IMR-90 (cell line): Measurements from ENCODE around the gene PET100. TPM values are rescaled to one million over a fixed set of nuclear protein-coding genes. Genes with fewer than 3 reads are reported as not detected.

Experiments used
- ATAC-seq: fragments of 200-7000 bp; cut with Tn5 transposase; 2 replicates; pipeline ENCODE4 v1.9.1; 2020; ENCODE audit warnings: low read depth, mild to moderate bottlenecking, moderate library complexity
- BruUV-seq: library from RNA; stranded (reverse); fragments of 400-500 nt; replicated peaks from 2 replicates; lab custom pipeline; 2021; lab: Mats Ljungman, UMichigan
- CTCF ChIA-PET: fragments of 300-600 bp; formaldehyde crosslinking; extraction: SDS; loops from one replicate; lab custom pipeline; 2021; ENCODE audit warnings: antibody characterized with exemption; lab: Yijun Ruan, JAX
- POLR2A ChIA-PET: fragments of 300-600 bp; sonication (Branson Sonifier 250); formaldehyde crosslinking; loops from one replicate; lab custom pipeline; 2022; ENCODE audit warnings: antibody characterized with exemption; ENCODE audit not compliant: unreplicated experiment; lab: Charles Lee
- DNase-seq: peaks from one replicate; pipeline ENCODE4 v3.0.0; 2013
- H2AFZ ChIP-seq: replicated peaks from 2 replicates; pipeline ENCODE3; 2013; ENCODE audit warnings: low read length, mild to moderate bottlenecking; ENCODE audit not compliant: poor library complexity
- H2AK5ac ChIP-seq: 2 replicates; pipeline ENCODE4 v1.6.1; 2013; ENCODE audit warnings: low read depth, low read length, inconsistent platforms
- H2AK9ac ChIP-seq: replicated peaks from 2 replicates; pipeline ENCODE3; 2013; ENCODE audit warnings: mild to moderate bottlenecking, low read depth, low read length, moderate library complexity; ENCODE audit not compliant: poor library complexity
- H2BK120ac ChIP-seq: 2 replicates; pipeline ENCODE4 v1.6.1; 2013; ENCODE audit warnings: low read depth, low read length, inconsistent platforms
- H2BK15ac ChIP-seq: 3 replicates; pipeline ENCODE4 v1.6.1; 2013; ENCODE audit warnings: low read depth, low read length, inconsistent platforms
- H2BK20ac ChIP-seq: 2 replicates; pipeline ENCODE4 v1.6.1; 2013; ENCODE audit warnings: low read depth, mild to moderate bottlenecking, inconsistent platforms, low read length, moderate library complexity
- H2BK5ac ChIP-seq: 2 replicates; pipeline ENCODE4 v1.6.1; 2013; ENCODE audit warnings: mild to moderate bottlenecking, low read depth, low read length, inconsistent platforms; ENCODE audit not compliant: poor library complexity, severe bottlenecking
- H3K14ac ChIP-seq: replicated peaks from 2 replicates; pipeline ENCODE4 v1.6.1; 2013; ENCODE audit warnings: low read depth, low read length, inconsistent platforms
- H3K18ac ChIP-seq: 2 replicates; pipeline ENCODE4 v1.6.1; 2013; ENCODE audit warnings: low read depth, low read length, control low read depth
- H3K23ac ChIP-seq: 2 replicates; pipeline ENCODE4 v1.6.1; 2013; ENCODE audit warnings: low read depth, low read length, inconsistent platforms
- H3K27ac ChIP-seq: 2 replicates; pipeline ENCODE4 v1.5.1; 2013; ENCODE audit warnings: mild to moderate bottlenecking, control low read depth, low read length; ENCODE audit not compliant: insufficient read depth
- H3K27me3 ChIP-seq: 2 replicates; pipeline ENCODE4 v1.6.1; 2013; ENCODE audit warnings: low read length; ENCODE audit not compliant: control insufficient read depth, insufficient read depth
- H3K36me3 ChIP-seq: 2 replicates; pipeline ENCODE4 v1.6.1; 2013; ENCODE audit warnings: low read length, mixed read lengths; ENCODE audit not compliant: control insufficient read depth, insufficient read depth
- H3K4ac ChIP-seq: 2 replicates; pipeline ENCODE4 v1.6.1; 2013; ENCODE audit warnings: low read depth, low read length, inconsistent platforms
- H3K4me1 ChIP-seq: 2 replicates; pipeline ENCODE4 v1.6.1; 2013; ENCODE audit warnings: low read length, mixed read lengths; ENCODE audit not compliant: control insufficient read depth, insufficient read depth
- H3K4me2 ChIP-seq: 2 replicates; pipeline ENCODE4 v1.6.1; 2013; ENCODE audit warnings: low read depth, mild to moderate bottlenecking, control low read depth, low read length, moderate library complexity
- H3K4me3 ChIP-seq: 2 replicates; pipeline ENCODE4 v1.5.1; 2013; ENCODE audit warnings: low read depth, mild to moderate bottlenecking, control low read depth, low read length, moderate library complexity; ENCODE audit not compliant: insufficient read depth
- H3K56ac ChIP-seq: 2 replicates; pipeline ENCODE4 v1.6.1; 2013; ENCODE audit warnings: low read length, inconsistent platforms; ENCODE audit not compliant: insufficient read depth; ENCODE audit errors: extremely low read depth
- H3K79me1 ChIP-seq, 2 experiments: 2 replicates each; pipeline ENCODE4 v1.6.1; 2013; ENCODE audit warnings: low read length in 2 of 2, inconsistent platforms in 1 of 2, low read depth in 1 of 2
- H3K9ac ChIP-seq: 2 replicates; pipeline ENCODE4 v1.6.1; 2013; ENCODE audit warnings: low read depth, low read length, control low read depth
- H3K9me1 ChIP-seq: 2 replicates; pipeline ENCODE4 v1.6.1; 2013; ENCODE audit warnings: low read length, inconsistent platforms; ENCODE audit not compliant: insufficient read depth
- H3K9me3 ChIP-seq: 2 replicates; pipeline ENCODE4 v1.6.1; 2013; ENCODE audit warnings: low read length; ENCODE audit not compliant: control insufficient read depth, insufficient read depth
- H4K20me1 ChIP-seq: 2 replicates; pipeline ENCODE4 v1.6.1; 2013; ENCODE audit warnings: low read length, inconsistent platforms; ENCODE audit not compliant: insufficient read depth
- H4K5ac ChIP-seq: 2 replicates; pipeline ENCODE4 v1.6.1; 2013; ENCODE audit warnings: mild to moderate bottlenecking, low read depth, low read length, control low read depth
- H4K8ac ChIP-seq, 2 experiments: 2 replicates each; pipeline ENCODE4 v1.6.1; 2013; ENCODE audit warnings: low read depth in 2 of 2, low read length in 2 of 2, control low read depth in 1 of 2, inconsistent platforms in 1 of 2
- H4K91ac ChIP-seq: 2 replicates; pipeline ENCODE4 v1.6.1; 2013; ENCODE audit warnings: low read depth, low read length, inconsistent platforms; ENCODE audit not compliant: insufficient read depth
- CHD1 ChIP-seq: IDR thresholded peaks from 2 replicates; pipeline ENCODE4 v1.6.1; 2012; ENCODE audit warnings: low read depth, low read length, improper control_type of control experiment
- FOS ChIP-seq: fragments of 150-350 bp; IDR thresholded peaks from 2 replicates; pipeline ENCODE4 v1.6.1; 2016; ENCODE audit warnings: low read depth, low read length
- MXI1 ChIP-seq: IDR thresholded peaks from 2 replicates; pipeline ENCODE4 v1.6.1; 2012; ENCODE audit warnings: low read depth, mild to moderate bottlenecking, low read length, moderate library complexity, borderline replicate concordance
- NFE2L2 ChIP-seq: fragments of 150-350 bp; IDR thresholded peaks from 2 replicates; pipeline ENCODE4 v1.6.1; 2016; ENCODE audit warnings: low read depth, mild to moderate bottlenecking, low read length
- POLR2A ChIP-seq: IDR thresholded peaks from 2 replicates; pipeline ENCODE4 v1.6.1; 2012; ENCODE audit warnings: mild to moderate bottlenecking, low read depth, low read length
- USF2 ChIP-seq: fragments of 150-350 bp; IDR thresholded peaks from 2 replicates; pipeline ENCODE4 v1.6.1; 2017; ENCODE audit warnings: mild to moderate bottlenecking, antibody characterized with exemption, low read length, low read depth
- WGBS, 2 experiments: methylation state at CpG; one replicate each; pipeline versions ENCODE4 v1.1.5 to v1.1.7; 2013; ENCODE audit warnings: missing lambda C conversion rate in 2 of 2; ENCODE audit not compliant: insufficient read length in 1 of 2; ENCODE audit errors: extremely low coverage in 2 of 2; 5-methylcytosine and 5-hydroxymethylcytosine counted together
- dilution Hi-C: fragments of 300-500 bp; cut with HindIII; formaldehyde crosslinking; loops from one replicate; pipeline ENCODE4 v1.14.3; 2018; ENCODE audit warnings: low sequenced_read_pairs; ENCODE audit not compliant: unreplicated experiment
- in situ Hi-C: fragments of 300-500 bp; cut with MboI; formaldehyde crosslinking; loops from 3 replicates; pipeline ENCODE4 v1.14.3; 2019; ENCODE audit warnings: low sequenced_read_pairs, inconsistent platforms, mixed read lengths
- intact Hi-C: fragments of 100-400 bp; cut with micrococcal nuclease; formaldehyde crosslinking; loops from 2 replicates; pipeline ENCODE4 v1.10.0; 2022
- polyA plus RNA-seq, 3 experiments: library from polyadenylated mRNA; depleted of rRNA; stranded (reverse); fragments of >200 nt; gene quantifications; 2 replicates each; pipeline ENCODE4 v1.2.3, GENCODE V29; 2012; ENCODE audit warnings: low replicate concordance in 1 of 3
- total RNA-seq: library from RNA; depleted of rRNA; stranded (reverse); fragments of >200 nt; gene quantifications from 2 replicates; pipeline ENCODE4 v1.2.3, GENCODE V29; 2012

The PET100 gene
- total and polyA plus RNA-seq, 2 of the 4 experiments (the other 2 are of a cell fraction), result 1.4 to 31.4 TPM

GRCh38 chr19:7618348-7618747 lies 11.2 kb upstream of the PET100 start:
- no peak overlapping the region for H2AFZ ChIP-seq
- no peaks in the 10 kb centered on the region for H3K4me1 ChIP-seq
- no peak overlapping the region for H2BK15ac ChIP-seq
- no peaks in the 10 kb centered on the region for H3K79me1 ChIP-seq
- no peaks in the 10 kb centered on the region for H3K27me3 ChIP-seq
- no peak overlapping the region for H2BK20ac ChIP-seq
- no TSS peak for BruUV-seq
- H3K9me1 ChIP-seq, result no peaks in the 10 kb centered on the region
- H3K23ac ChIP-seq, result no peak overlapping the region
- no peak overlapping the region for H2BK120ac ChIP-seq
- TF ChIP-seq MXI1 (no peak), FOS (no peak), NFE2L2 (no peak), POLR2A (no peak), USF2 (no peak), CHD1 (no peak)
- no peak overlapping the region for H2AK9ac ChIP-seq
- no peaks in the 10 kb centered on the region for H3K9me3 ChIP-seq
- in situ Hi-C loops, result no loop called here
- no peak overlapping the region for H3K9ac ChIP-seq
- peaks cover 48% of the 10 kb centered on the region for H3K36me3 ChIP-seq
- ATAC-seq (no peak), DNase-seq (no peak)
- ChIA-PET CTCF (no interaction called here), POLR2A (no interaction called here)
- no peaks in the 10 kb centered on the region for H4K20me1 ChIP-seq
- no peak overlapping the region for H3K18ac ChIP-seq
- WGBS, 2 experiments, result 89% methylated on average over 3 of the region's 4 CpGs; no CpG with 5 or more reads in 1 of the 2 experiments
- H3K14ac ChIP-seq, result no peak overlapping the region
- no peak overlapping the region for H3K4me2 ChIP-seq
- no peak overlapping the region for H2AK5ac ChIP-seq
- no peak overlapping the region for H3K56ac ChIP-seq
- H3K27ac ChIP-seq, result no peak overlapping the region
- H4K8ac ChIP-seq, result no peak overlapping the region
- H4K5ac ChIP-seq, result no peak overlapping the region
- no peak overlapping the region for H4K91ac ChIP-seq
- intact Hi-C loops, result no loop called here
- no peak overlapping the region for H3K4me3 ChIP-seq
- H2BK5ac ChIP-seq, result no peak overlapping the region
- dilution Hi-C loops, result no loop called here
- H3K4ac ChIP-seq, result no peak overlapping the region
